Mucosa of stomach (tissue), 1 donor: Measurements from ENCODE around the gene GLIS1.

Experiments
- H3K27me3 ChIP-seq: one replicate; pipeline ENCODE4 v1.7.0; 2013; ENCODE audit warnings: mild to moderate bottlenecking, low read length; ENCODE audit not compliant: control insufficient read depth, insufficient read depth
- H3K36me3 ChIP-seq: one replicate; pipeline ENCODE4 v1.7.0; 2013; ENCODE audit warnings: low read length; ENCODE audit not compliant: control insufficient read depth, insufficient read depth
- H3K4me1 ChIP-seq: one replicate; pipeline ENCODE4 v1.7.0; 2013; ENCODE audit warnings: mild to moderate bottlenecking, low read length; ENCODE audit not compliant: control insufficient read depth, insufficient read depth
- H3K4me3 ChIP-seq: one replicate; pipeline ENCODE4 v1.7.0; 2013; ENCODE audit warnings: low read length
- H3K9ac ChIP-seq: one replicate; pipeline ENCODE4 v1.7.0; 2013; ENCODE audit warnings: mild to moderate bottlenecking, low read length, moderate library complexity
- H3K9me3 ChIP-seq: one replicate; pipeline ENCODE4 v1.7.0; 2013; ENCODE audit warnings: mild to moderate bottlenecking, low read length, moderate library complexity; ENCODE audit not compliant: control insufficient read depth
- donor health status: Pancreatic carcinoma.

The GLIS1 gene

DNA sequence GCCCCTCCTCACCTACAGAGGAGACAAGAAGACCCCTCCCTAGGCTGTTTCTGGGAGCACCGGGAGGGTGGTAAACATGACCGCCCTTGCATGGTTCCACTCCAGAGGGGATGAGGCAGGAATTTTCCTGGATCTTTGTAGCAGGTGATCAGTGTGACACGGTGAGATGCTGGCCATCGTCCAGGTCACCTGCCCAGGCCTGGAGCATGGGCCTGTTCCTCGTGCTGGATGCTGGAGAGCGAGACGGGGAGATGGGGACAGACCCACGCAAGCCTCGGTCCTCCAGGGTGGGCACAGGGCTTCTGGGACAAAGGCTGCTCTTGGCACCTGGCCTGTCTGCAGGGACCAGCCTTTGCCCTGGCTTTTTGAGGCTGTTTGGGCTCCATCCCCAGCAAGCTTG lies 233.6 kb downstream of the GLIS1 start:
- Histone ChIP-seq H3K27me3 (peaks cover 3% of the 10 kb centered on the region), H3K9me3 (no peaks in the 10 kb centered on the region), H3K9ac (no peak overlapping the region), H3K4me1 (no peaks in the 10 kb centered on the region), H3K4me3 (no peak overlapping the region), H3K36me3 (no peaks in the 10 kb centered on the region)

DNA sequence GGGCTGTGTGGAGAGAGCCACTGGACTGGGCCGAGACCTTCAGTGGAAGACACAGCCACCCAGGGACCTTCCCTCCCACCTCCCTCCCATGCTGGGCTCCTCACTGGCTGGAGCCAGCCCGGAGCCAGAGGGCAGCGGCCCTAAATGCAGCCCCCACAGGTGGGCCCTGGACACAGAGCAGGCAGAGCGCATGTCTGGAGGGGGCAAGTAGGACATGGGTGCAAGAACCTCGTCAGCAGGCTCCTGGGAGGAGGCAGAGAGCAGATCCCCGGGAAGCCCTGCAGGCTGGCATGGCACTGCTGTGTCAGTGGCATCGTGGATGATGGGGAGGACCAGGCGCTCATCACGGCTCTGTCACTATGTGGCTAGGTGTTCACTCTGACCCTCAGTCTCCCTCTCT lies 234.1 kb downstream of the GLIS1 start:
- no peaks in the 10 kb centered on the region for H3K9me3 ChIP-seq
- no peaks in the 10 kb centered on the region for H3K4me1 ChIP-seq
- peaks cover 3% of the 10 kb centered on the region for H3K27me3 ChIP-seq
- H3K9ac ChIP-seq = no peak overlapping the region
- H3K36me3 ChIP-seq = no peaks in the 10 kb centered on the region
- no peak overlapping the region for H3K4me3 ChIP-seq

DNA sequence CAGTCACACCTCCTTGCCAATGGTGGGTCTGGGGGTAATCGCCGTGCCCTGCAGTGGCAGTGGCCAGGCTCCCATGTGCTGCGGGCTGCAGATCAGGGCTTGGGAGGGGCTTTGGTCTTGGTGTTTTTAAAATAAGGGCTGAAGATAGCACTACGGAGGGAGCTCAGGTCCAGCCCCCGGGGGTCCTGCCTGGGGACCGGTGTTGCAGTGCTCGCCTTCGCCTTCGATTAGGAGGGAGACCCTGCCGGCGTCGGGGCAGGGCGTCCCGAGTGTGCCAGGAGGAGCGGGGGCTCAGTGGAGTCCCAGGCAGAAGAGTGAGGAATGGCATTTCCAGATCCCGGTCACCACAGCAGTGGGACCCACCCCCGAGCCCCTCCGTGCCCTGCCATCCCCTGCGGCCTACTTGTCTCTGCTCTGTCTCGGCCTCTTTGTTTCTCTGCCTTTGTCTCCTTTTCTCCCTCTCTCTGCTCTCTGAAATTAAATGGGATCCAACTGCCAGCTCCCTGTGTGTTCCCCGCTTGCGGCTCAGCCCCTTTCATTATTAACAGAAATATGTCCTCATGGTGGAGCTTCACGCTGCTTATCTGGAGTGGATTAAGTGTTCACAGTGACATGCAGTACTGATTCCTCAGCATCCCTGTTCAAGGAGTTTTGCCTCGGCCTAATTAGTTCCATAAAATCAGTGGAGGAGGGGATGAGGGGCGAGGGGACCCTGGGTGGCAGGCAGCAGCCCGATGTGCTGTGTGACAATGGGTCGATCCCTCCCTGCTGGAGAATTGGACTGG lies 235.3 kb downstream of the GLIS1 start:
- H3K9me3 ChIP-seq = no peaks in the 10 kb centered on the region
- H3K36me3 ChIP-seq = no peaks in the 10 kb centered on the region
- no peak overlapping the region for H3K4me3 ChIP-seq
- H3K9ac ChIP-seq = no peak overlapping the region
- no peaks in the 10 kb centered on the region for H3K4me1 ChIP-seq
- peaks cover 3% of the 10 kb centered on the region for H3K27me3 ChIP-seq

DNA sequence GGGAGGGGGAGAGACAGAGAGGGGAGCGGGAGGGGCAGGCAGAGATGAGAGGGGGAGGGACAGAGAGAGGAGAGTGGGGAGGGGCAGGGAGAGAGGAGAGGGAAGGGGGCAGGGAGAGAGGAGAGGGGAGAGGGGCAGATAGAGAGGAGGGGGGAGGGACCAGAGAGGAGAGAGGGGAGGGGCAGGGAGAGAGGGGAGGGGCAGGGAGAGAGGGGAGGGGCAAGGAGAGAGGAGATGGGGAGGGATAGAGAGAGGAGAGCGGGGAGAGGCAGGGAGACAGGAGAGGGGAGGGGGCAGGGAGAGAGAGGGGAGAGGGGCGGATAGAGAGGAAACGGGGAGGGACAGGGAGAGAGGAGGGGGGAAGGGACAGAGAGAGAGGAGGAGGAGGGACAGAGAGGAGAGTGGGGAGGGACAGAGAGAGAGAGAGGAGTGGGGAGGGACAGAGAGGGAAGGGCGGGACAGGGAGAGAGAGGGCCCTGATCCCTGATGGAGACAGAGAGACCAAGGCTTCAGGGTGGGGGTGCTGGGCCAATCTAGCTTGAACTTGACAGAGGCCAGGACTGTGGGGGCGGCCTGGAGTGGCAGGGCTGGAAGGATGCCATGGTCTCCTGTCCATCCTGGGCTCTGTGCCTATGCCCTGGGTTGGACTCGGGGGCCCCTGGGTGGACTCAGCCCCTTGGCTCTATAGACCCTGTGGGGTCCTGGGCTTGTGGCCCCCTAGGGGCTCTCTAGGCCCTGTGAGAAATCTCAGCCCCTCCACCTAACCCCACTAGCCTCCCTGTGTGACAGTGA lies 236.1 kb downstream of the GLIS1 start:
- Histone ChIP-seq H3K27me3 (peaks cover 3% of the 10 kb centered on the region), H3K4me3 (no peak overlapping the region), H3K4me1 (no peaks in the 10 kb centered on the region), H3K36me3 (no peaks in the 10 kb centered on the region), H3K9me3 (no peaks in the 10 kb centered on the region), H3K9ac (no peak overlapping the region)

DNA sequence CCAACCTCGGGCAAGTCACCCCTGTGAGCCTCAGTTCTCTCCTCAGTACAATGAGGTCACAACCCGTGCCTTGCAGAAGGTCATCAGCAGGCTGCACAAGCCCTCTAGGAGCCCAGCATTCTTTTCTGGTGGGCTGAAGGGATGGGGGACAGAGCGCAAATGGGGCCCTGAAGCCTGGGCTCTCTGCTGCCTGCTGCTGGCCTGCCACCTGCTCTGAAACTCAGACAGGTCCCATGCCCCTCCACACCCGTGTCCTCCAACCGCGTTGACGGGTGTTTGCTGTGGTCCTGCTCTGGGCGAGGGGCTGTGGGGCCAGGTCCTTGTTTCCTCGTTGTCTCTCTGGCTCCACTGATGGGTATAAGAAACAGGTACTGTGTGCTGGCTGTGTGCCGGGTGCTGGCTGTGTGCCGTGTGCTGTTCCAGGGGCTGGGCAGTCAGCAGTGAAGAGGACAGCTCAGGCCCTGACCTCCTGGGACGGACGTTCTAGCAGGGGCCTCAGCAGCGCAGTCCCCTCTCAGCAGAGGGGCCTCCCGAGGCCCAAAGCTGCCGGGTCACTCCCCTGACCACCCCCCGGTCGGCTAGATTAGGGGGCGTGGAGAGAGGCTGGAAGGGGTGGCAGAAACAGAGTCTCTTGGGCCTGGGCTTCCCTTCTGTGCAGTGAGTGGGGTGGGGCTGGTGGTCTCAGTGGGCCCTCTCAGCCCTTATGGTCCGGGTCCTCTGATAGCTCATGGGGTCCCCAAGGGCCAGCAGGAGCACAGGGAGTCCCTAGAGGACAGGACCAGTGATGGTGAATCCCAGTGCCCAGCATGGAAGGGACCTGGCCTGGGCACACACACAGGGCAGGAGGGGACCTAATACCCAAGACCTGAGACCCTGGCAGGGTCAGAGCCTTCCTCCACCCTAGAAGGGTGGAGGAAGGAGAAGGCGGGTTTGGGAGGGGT lies 237.6 kb downstream of the GLIS1 start:
- H3K9me3 ChIP-seq = no peaks in the 10 kb centered on the region

DNA sequence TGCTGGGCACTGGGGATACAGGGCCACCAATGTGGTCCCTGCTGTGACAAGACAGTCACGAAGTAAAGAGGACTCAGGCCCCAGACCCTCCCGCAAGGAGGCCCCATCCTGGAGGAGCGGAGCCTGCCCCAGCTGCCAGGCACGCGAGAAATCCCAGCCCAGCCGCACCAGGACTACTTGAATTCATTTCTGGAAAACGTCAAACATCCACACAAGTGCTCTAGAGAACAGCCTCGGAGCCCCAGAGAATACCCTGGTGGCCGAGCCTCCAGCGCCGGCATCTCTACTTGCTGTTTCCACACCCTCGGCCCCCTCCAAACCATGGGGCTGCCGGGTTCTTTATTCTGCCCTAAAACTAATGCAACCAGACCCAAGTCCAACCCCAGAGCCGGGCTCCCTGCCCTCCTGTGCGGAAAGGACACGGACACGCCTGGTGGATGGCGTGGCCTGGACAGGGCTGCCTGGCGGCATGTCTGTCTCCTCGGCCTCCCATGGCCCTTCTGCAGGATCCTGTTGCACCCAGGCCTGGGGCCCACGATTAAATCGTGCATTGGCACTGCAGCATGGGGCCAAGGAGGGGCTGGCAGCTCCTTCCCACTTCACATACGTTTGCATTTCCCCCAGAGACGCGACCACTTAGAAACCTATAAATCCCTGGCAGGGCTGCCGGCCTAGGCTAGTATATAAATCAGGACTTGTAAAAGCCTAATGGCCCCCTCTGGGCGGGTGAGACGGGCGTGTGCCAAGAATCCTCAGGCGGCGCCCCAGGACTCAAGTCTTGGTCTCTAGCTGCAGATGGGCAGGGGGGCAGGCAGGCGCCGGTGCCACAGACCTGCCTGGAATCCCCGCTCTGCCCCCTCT lies 238.5 kb downstream of the GLIS1 start:
- Histone ChIP-seq H3K27me3 (peaks cover 3% of the 10 kb centered on the region), H3K4me1 (no peaks in the 10 kb centered on the region), H3K9ac (no peak overlapping the region), H3K4me3 (no peak overlapping the region), H3K36me3 (no peaks in the 10 kb centered on the region), H3K9me3 (no peaks in the 10 kb centered on the region)

More for the DNA sequence above, 237.6 kb downstream of the GLIS1 start:
- no peak overlapping the region for H3K4me3 ChIP-seq
- H3K4me1 ChIP-seq = no peaks in the 10 kb centered on the region
- H3K36me3 ChIP-seq = no peaks in the 10 kb centered on the region
- peaks cover 3% of the 10 kb centered on the region for H3K27me3 ChIP-seq
- H3K9ac ChIP-seq = no peak overlapping the region

DNA sequence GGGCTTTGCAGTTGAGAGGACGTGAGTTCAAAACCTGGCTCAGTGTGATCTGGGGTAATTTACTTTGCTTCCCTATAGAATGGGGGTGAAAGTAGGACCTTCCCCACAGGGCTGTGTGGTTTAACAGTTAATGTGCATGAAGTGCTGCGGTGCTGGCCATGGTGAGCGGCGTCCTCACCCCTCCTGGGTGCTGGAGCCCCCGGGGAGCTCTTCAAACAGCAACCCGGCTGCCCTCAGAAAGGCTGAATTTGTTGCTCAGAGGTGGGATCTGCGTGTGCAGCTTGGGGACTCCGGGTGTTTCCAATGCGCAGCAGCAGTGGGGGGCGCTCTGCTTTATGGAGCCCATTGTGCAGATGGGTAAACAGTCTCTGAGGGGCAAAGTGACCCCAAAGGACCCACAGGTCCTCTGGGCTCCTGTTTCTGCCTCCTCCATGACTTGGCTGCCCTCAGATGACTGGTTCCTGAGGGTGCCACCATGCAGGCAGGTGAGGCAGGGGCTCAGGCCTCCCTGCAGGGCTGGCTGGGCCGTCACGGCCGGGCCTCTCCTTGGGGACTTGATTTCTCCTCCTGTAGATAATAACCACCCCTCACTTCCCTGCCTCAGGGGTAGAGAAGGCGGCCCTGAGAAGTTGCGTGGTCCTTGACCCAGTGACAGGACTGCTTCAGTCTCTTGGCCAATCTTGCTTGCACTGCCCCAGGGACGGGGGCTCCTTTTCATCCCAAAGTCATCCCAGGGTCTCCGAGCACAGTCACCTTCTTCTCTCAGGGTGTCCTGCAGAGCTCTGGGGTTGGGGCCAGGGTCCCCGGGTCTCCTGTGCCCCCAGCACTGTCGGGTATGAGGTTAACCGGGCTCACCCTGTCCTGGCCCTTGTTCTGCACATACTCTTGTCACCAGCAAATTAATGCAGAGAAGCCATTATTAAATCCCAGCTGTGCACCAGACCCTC lies 239.4 kb downstream of the GLIS1 start:
- Histone ChIP-seq H3K36me3 (no peaks in the 10 kb centered on the region), H3K9me3 (no peaks in the 10 kb centered on the region), H3K9ac (no peak overlapping the region), H3K4me1 (no peaks in the 10 kb centered on the region), H3K27me3 (peaks cover 3% of the 10 kb centered on the region), H3K4me3 (no peak overlapping the region)

DNA sequence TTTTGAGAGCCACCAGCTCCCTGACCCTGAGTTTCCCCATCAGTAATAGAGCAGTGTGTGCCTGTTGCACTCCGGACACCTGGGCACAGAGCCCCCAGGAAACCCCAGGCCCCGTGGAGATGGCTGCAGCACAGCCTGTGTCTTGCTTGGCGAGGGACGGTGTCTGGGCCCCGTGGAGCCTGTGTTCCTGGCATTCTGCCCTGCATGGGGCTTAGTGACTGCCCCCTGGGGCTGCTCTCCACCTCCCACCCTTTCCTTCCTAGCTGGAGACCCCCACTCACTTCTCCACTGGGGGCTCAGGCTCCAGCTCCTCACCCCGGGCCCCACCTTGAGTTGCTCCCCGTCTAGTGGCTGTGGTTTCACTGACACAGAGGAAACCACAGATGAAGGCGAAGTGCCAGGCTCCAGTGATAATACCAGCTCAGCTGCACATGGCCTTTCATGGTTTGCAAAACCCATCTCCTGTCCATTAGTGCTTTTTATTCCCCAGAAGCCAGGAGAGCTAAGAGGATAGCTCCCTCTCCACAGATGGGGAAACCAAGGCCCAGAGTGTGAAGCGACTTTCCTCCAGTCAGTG lies 240.3 kb downstream of the GLIS1 start:
- Histone ChIP-seq H3K27me3 (peaks cover 3% of the 10 kb centered on the region), H3K36me3 (no peaks in the 10 kb centered on the region), H3K9me3 (no peaks in the 10 kb centered on the region), H3K4me3 (no peak overlapping the region), H3K9ac (no peak overlapping the region), H3K4me1 (no peaks in the 10 kb centered on the region)

DNA sequence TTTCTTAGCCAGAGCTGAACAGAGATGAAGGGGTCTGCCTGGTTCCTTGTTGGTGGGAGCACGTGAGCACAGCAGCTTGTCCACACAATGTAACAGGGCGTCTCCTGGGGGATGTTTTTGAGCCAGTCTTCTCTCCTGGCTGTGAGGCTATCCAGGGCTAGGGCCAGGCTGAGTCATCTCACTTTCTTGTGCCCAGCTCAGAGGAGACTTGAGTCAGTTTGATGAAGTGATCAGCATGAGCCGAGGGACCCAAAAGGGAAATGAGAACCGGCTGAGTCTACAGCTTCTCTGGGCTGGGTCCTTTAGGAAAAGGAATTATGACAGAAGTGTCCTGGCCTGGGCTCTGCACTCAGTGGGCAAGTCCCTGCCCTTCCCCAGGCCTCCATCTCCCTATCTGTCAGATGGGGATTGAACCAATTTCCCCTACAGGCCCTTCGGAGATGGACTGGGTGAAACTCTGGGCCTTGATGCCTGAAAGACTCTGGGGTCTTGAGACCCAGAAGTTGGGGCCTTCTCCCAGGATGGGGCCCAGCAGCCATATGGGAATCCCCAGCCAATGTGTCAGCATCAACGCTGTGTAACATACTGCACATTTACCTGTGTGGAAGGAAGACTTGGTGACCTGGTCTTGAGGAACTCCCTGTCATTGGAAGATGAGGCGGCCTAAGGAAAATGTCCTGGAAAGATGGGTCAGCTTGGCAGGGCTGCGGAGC lies 243.2 kb downstream of the GLIS1 start:
- Histone ChIP-seq H3K9me3 (no peaks in the 10 kb centered on the region), H3K27me3 (no peaks in the 10 kb centered on the region), H3K36me3 (no peaks in the 10 kb centered on the region), H3K4me3 (no peak overlapping the region), H3K4me1 (no peaks in the 10 kb centered on the region), H3K9ac (no peak overlapping the region)

DNA sequence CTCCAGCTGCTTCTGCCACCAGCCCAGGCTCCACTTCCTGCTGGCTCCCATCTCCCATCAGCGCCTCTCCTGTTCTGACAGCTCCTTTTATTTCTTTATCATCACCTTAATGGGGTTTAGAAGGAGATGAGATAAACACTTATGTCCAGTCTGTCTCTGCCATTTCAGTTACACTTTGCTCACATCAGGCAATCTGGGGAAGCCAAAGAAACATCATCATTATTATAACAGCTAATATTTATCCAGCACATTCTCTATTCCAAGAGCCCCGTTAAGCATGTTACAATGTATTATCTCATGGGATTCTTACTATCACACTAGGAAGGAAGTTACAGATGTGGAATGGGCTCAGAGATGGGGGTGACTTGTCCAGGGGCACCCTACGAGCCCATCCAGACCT lies 248.6 kb downstream of the GLIS1 start:
- no peaks in the 10 kb centered on the region for H3K4me1 ChIP-seq
- no peak overlapping the region for H3K9ac ChIP-seq
- peaks cover 22% of the 10 kb centered on the region for H3K27me3 ChIP-seq

More for the DNA sequence above, 248.6 kb downstream of the GLIS1 start:
- H3K36me3 ChIP-seq = no peaks in the 10 kb centered on the region
- H3K4me3 ChIP-seq = no peak overlapping the region
- H3K9me3 ChIP-seq = no peaks in the 10 kb centered on the region
